Activated naive CD4-positive, alpha-beta T cell treated with anti-CD3 and anti-CD28 coated beads, Interleukin-2, amount 10 ng/mL, durations not matched to agents 7 days and 5 days (primary cell): ENCODE measurements around the gene CALM1.

Source experiments
- CTCF ChIA-PET: fragments of 350-600 bp; sonication (Branson Sonifier 250); formaldehyde crosslinking; loops from one replicate; lab custom pipeline; 2021; ENCODE audit warnings: antibody characterized with exemption; lab: Charles Lee
- DNase-seq: peaks from one replicate; pipeline ENCODE4 v3.0.0-alpha.2; 2020
- H3K27ac Mint-ChIP-seq: one replicate; pipeline ENCODE4 v1.8.0; 2021; ENCODE audit warnings: mild to moderate bottlenecking, moderate library complexity, mixed read lengths
- H3K27me3 Mint-ChIP-seq: one replicate; pipeline ENCODE4 v1.8.0; 2021; ENCODE audit warnings: mild to moderate bottlenecking, mixed read lengths
- H3K36me3 Mint-ChIP-seq: one replicate; pipeline ENCODE4 v1.8.0; 2021; ENCODE audit warnings: mixed read lengths
- H3K4me1 Mint-ChIP-seq: one replicate; pipeline ENCODE4 v1.8.0; 2021; ENCODE audit warnings: mixed read lengths
- H3K4me3 Mint-ChIP-seq: one replicate; pipeline ENCODE4 v1.8.0; 2021; ENCODE audit warnings: mild to moderate bottlenecking, moderate library complexity, mixed read lengths
- H3K9me3 Mint-ChIP-seq: one replicate; pipeline ENCODE4 v1.8.0; 2021; ENCODE audit warnings: mixed read lengths

The CALM1 gene

DNA sequence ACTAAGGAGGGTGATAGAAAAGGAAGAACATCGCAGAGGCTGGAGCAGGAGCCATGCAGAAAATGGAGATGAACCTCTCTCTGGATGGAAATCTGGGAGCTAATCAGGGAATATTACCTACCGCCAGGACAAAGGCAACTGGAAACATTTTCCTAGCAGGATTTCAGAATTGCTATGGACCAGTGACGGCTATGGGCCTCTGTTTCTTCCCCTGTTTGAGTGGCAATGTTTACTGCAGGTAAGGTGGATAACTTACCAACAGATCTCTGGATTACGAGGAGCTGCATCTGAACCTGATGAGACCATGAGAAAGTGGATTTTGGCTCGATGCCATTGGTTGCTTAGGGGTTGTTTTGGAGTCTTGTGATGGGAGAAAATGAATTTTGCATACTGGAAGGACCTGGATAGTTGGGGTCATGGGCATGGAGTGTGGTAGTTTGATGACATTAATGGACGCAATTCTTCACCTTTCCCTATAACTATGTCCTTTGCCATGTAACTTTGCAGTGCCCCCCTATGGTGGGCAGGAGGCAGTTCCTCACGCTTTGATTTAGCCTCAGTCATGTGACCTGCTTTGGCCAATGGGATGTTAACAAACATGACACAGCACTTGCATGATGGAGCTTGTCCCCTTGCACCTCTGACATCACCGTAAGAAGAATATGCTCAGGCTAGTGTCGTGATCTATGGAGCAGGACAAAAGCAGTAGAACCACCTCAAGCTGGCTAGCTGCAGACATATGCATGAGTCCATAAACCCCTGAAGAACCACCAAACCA, 51.1 kb downstream of the CALM1 start:
- DNase-seq, result no peak
- Mint-ChIP-seq H3K27ac (no peak overlapping the region), H3K4me1 (peaks cover 14% of the 10 kb centered on the region), H3K27me3 (peaks cover 20% of the 10 kb centered on the region), H3K4me3 (no peak overlapping the region), H3K9me3 (no peaks in the 10 kb centered on the region), H3K36me3 (no peaks in the 10 kb centered on the region)
- CTCF ChIA-PET, result no interaction called here

DNA sequence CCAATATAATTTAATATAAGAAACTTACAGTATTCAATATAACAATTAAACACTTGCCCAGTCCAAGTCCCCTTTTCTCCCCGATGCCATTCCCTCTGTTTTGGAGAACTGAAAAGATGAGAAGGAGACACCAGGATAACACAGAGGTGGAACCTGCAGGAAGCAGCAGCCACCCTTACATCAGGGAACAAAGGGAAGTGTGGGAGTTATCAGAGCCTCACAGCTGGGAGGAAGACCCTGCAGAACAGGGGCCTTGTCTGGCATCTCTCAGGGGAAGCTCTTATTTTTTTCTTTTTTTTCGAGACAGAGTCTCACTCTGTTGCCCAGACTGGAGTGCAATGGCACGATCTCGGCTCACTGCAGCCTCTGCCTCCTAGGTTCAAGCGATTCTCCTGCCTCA, 52.6 kb downstream of the CALM1 start:
- CTCF ChIA-PET, result no interaction called here
- no peak overlapping the region for H3K27ac Mint-ChIP-seq
- H3K9me3 Mint-ChIP-seq, result no peaks in the 10 kb centered on the region
- H3K36me3 Mint-ChIP-seq, result no peaks in the 10 kb centered on the region
- no peak for DNase-seq
- H3K27me3 Mint-ChIP-seq, result peaks cover 11% of the 10 kb centered on the region
- H3K4me1 Mint-ChIP-seq, result peaks cover 13% of the 10 kb centered on the region
- H3K4me3 Mint-ChIP-seq, result no peak overlapping the region

DNA sequence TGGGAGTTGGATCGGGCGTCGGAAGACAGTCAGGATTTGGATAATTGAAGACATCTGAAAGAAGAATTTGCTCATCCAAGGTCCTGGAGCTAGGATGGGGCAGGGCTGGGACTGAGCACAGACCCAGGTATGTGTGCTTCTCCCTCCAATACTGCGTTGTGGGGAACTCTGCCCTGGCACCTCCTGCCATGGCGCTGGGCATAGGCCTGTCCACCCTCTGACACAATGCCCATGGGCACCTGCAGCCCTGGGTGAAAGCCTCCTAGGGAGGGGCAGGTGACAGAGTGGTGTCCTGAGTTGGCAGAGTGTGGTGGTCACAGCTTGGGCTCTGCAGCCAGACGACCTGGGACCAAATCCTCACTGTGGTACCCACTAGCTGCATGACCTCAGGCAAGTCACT, 53.3 kb downstream of the CALM1 start:
- Mint-ChIP-seq H3K9me3 (no peaks in the 10 kb centered on the region), H3K4me1 (peaks cover 13% of the 10 kb centered on the region), H3K27ac (no peak overlapping the region), H3K27me3 (peaks cover 11% of the 10 kb centered on the region), H3K36me3 (no peaks in the 10 kb centered on the region), H3K4me3 (no peak overlapping the region)
- DNase-seq, result no peak
- CTCF ChIA-PET, result no interaction called here

DNA sequence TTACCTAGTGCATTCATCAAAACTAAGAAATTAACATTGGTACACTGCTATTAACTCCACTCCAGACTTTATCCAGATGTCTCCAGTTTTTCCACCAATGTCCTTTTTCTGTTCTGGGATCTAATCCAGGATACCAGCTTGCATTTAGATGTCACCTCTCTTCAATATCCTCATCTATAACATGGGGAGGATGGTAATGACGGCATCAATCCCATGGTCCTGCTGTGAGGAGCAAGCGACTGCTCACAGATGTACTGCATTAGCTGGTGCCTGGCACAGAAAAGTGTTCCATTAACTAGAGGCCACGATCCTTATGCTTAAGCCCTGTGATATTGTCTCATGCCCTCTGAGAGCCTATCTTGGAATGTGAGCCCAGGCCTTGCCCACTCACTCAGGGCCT, 53.8 kb downstream of the CALM1 start:
- H3K36me3 Mint-ChIP-seq, result no peaks in the 10 kb centered on the region
- CTCF ChIA-PET, result no interaction called here
- H3K4me1 Mint-ChIP-seq, result peaks cover 13% of the 10 kb centered on the region

DNA sequence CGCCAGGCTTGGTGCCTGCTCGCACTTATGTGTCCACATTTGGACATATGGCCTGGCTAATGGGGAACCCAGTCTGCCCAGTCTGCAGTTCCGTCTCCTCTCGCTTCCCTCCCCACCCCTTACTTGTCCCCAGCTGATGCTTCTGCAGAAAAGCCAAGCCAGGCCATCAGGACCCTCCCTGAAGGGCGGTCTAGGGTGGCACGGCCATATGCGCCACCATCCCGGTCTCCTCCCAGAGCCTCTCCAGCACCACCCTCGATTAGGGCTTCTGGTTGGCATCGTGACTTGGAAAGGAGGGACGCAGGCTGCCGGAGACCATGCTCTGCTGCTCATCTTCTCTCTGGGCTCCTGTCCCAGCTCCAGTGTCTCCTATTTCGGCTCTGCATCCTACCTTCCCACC, 54.6 kb downstream of the CALM1 start:
- Mint-ChIP-seq H3K4me3 (no peak overlapping the region), H3K36me3 (no peaks in the 10 kb centered on the region), H3K27me3 (peaks cover 11% of the 10 kb centered on the region), H3K4me1 (peaks cover 13% of the 10 kb centered on the region), H3K27ac (no peak overlapping the region), H3K9me3 (no peaks in the 10 kb centered on the region)
- DNase-seq, result no peak
- CTCF ChIA-PET, result interaction anchor here (0.9 kb wide), 1 partner anchor 52 kb away, joined by 3 read pairs; no protein-coding TSS in a partner anchor

More for the DNA sequence above, 53.8 kb downstream of the CALM1 start:
- no peak for DNase-seq
- no peaks in the 10 kb centered on the region for H3K9me3 Mint-ChIP-seq
- H3K27ac Mint-ChIP-seq, result no peak overlapping the region
- peaks cover 11% of the 10 kb centered on the region for H3K27me3 Mint-ChIP-seq
- H3K4me3 Mint-ChIP-seq, result no peak overlapping the region

DNA sequence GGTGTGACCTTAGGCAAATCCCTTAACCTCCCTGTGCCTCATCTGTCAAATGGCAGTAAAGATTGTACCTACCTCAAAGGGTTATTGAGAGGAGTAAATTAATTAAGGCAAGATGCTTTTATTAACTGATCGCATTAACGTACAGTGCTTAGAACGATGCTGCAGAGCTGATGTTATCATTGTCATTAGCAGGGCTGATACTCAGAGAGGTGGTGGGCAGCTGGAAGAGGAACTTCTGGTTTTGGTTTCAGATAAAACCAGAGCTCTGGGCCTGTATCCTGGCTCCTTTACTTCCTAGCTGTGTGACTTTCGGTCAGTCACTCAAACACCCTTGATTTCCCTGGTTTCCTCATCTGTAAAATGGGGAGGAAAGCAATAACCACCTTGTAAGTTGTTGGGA, 55.1 kb downstream of the CALM1 start:
- Mint-ChIP-seq H3K36me3 (no peaks in the 10 kb centered on the region), H3K9me3 (no peaks in the 10 kb centered on the region), H3K27ac (no peak overlapping the region), H3K27me3 (peaks cover 11% of the 10 kb centered on the region), H3K4me3 (no peak overlapping the region), H3K4me1 (peaks cover 13% of the 10 kb centered on the region)
- DNase-seq, result no peak
- CTCF ChIA-PET, result interaction anchor here (0.9 kb wide), 1 partner anchor 52 kb away, joined by 3 read pairs; no protein-coding TSS in a partner anchor

DNA sequence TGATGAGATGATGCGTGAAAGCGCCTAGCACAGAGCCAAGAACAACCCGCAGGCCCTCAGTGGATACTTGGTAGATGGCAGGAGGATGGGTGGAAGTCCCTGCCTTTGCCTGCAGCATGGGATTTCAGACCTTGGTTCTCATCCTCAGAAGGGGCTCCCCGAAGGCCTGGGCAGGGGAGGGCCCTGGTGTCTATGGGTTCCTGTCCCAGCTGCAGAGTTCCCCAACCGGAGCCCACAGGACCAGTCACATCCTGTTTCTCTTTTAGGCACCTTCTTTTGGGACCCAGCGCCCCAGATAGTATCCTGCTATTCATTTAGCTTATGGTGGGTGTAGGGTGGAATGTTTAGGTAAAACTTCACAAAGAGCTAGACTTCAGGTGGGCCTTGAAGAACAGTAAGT, 55.5 kb downstream of the CALM1 start:
- no peaks in the 10 kb centered on the region for H3K36me3 Mint-ChIP-seq
- H3K4me1 Mint-ChIP-seq, result peaks cover 13% of the 10 kb centered on the region
- H3K9me3 Mint-ChIP-seq, result no peaks in the 10 kb centered on the region
- H3K4me3 Mint-ChIP-seq, result no peak overlapping the region
- no peak for DNase-seq
- CTCF ChIA-PET, result interaction anchor here (0.9 kb wide), 2 partner anchors 52 to 245 kb away, joined by 3 read pairs; no protein-coding TSS in a partner anchor
- no peak overlapping the region for H3K27ac Mint-ChIP-seq
- H3K27me3 Mint-ChIP-seq, result peaks cover 11% of the 10 kb centered on the region

DNA sequence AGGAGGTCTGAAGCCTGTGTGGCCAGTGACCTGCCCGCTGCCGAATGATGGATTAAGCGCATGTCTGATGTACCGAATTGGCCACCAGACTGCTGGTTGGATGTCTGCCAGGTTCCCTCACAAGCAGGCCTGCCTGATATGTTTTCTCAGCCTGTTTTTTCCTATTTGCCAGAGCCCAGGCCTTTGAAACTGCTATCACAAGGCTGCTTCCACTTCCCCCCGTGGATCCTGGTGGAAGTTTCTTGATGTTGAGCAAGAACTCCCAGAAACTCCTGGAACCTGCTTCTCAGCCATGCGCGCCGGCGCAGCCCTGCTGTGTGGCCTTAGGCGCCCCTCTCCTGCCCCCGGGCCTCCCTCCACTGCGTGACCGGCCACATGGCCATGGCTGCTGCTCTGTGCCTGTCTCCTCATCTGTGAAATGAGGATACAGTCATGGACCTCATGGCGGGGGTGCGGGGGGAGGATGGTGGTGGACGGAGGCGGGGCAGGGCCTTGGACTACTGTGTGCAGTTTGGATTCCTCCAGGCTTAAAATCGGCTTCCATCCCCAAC, 56.6 kb downstream of the CALM1 start:
- DNase-seq, result no peak
- CTCF ChIA-PET, result interaction anchor here (0.9 kb wide), 1 partner anchor 244 kb away, joined by 3 read pairs; no protein-coding TSS in a partner anchor

DNA sequence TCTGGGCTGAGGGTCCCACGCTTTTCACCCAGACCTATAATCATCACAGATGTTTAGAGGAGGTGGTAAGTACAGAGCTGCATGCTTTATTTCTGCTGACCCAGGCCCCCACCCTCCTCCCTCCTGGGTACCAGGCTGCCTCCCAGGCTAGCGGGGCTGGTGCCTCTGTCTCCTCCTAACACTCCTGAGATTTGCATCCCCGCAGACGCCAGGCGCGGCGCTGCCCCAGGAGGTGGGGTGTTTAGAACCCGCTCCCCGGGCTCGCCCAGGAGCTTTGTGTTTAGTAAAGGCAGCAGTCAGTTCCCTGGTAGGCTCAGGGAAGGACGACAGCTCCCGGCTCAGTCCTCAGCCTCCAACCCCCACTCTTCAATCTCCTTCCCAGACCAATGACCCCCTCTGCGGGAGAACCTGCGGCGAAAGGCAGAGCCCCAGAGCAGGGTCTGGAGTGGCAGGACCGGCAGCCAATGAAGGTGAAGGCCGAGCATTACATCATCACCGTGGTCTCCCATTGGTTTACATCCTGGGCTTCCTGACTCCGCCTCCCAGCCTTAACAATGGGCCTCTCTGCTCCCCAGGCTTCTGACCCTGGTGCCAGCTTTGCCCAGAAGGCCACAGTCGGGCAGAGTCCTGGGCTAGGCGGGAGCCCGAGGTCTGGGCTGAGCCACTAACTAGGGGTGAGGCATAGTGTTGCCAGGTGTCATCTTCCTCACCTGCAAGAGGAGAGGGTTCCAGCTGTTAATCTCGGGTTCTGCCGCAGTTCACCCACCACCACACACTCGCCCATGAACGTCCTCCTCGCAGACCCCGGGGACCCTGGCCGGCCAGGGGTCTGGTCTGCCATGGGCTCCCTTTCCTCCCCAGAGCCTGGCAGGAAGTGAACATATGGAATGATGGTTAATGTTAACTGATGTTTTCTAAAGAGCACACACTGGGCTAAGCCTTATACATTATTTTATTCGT, 57.5 kb downstream of the CALM1 start:
- peaks cover 4% of the 10 kb centered on the region for H3K27me3 Mint-ChIP-seq
- DNase-seq, result no peak
- CTCF ChIA-PET, result no interaction called here
- no peak overlapping the region for H3K27ac Mint-ChIP-seq
- H3K4me1 Mint-ChIP-seq, result peaks cover 13% of the 10 kb centered on the region
- no peaks in the 10 kb centered on the region for H3K36me3 Mint-ChIP-seq
- no peak overlapping the region for H3K4me3 Mint-ChIP-seq
- H3K9me3 Mint-ChIP-seq, result no peaks in the 10 kb centered on the region

More for the DNA sequence above, 56.6 kb downstream of the CALM1 start:
- Mint-ChIP-seq H3K4me3 (no peak overlapping the region), H3K27ac (no peak overlapping the region), H3K27me3 (peaks cover 4% of the 10 kb centered on the region), H3K9me3 (no peaks in the 10 kb centered on the region), H3K4me1 (peaks cover 13% of the 10 kb centered on the region), H3K36me3 (no peaks in the 10 kb centered on the region)

DNA sequence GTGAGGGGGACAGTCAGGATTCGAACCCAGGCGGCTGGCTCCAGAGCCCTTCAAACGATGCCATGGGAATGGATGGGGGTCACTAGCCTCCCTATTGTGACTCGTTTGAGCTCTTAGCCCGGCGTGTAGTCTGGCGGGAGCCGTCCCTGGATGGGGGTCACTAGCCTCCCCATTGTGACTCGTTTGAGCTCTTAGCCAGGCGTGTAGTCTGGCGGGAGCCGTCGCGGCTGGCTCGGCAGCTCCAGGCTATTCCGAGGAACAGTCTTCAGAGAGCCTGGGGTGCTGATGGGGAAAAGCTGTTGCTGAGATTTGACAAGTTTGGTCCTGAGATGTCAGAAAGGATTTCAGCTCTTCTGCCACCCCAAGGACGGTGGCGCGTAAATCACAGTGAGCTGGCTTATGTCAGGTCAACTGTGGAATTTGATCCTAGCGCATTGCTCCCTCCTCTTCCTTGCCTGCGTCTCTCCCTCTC, 58.3 kb downstream of the CALM1 start:
- no peaks in the 10 kb centered on the region for H3K9me3 Mint-ChIP-seq
- H3K4me3 Mint-ChIP-seq, result no peak overlapping the region
- peaks cover 13% of the 10 kb centered on the region for H3K4me1 Mint-ChIP-seq
- DNase-seq, result no peak
- no peak overlapping the region for H3K27ac Mint-ChIP-seq
- H3K36me3 Mint-ChIP-seq, result no peaks in the 10 kb centered on the region
- CTCF ChIA-PET, result no interaction called here
- no peaks in the 10 kb centered on the region for H3K27me3 Mint-ChIP-seq

DNA sequence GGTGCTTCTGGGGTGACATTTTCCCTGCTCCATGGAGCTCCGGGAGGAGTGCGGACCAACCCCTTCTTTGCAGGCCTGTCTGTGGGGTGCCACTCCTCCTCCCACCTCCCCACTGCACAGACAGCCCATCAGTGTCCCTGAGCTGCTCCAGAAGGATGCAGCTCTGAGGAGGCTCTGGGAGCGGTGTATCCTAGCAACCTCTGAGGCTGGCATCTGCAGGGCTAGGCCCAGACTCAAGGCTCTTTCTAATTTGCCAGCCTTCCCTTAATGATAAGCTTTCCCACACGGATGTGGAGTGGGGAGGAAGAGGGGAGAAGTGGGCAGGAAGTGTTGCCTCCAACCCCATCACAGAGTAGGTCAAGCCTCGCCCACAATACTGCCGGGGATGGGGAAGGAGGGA, 59.7 kb downstream of the CALM1 start:
- Mint-ChIP-seq H3K4me1 (peaks cover 13% of the 10 kb centered on the region), H3K27ac (no peak overlapping the region), H3K4me3 (no peak overlapping the region), H3K9me3 (no peaks in the 10 kb centered on the region), H3K36me3 (no peaks in the 10 kb centered on the region), H3K27me3 (no peaks in the 10 kb centered on the region)
- no peak for DNase-seq
- CTCF ChIA-PET, result no interaction called here

DNA sequence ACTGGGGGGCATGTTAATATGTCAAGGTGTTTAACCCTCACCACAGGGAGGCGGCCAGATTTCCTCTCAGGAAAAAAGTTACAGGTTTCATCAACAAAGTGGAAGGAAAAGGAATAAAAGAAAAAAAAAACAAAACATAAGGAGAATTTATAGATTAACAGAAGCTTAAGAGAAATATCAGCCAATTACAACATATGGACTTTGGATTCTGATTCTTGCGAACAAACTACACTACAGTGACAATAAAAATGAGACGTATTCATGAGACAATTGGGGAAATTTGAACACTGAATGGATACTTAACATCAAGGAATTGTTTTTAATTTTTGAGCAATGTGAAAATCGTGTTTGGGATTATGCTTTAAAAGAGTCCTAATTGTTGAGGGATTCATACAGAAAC, 60.4 kb downstream of the CALM1 start:
- peaks cover 7% of the 10 kb centered on the region for H3K4me1 Mint-ChIP-seq
- H3K4me3 Mint-ChIP-seq, result no peak overlapping the region
- H3K9me3 Mint-ChIP-seq, result no peaks in the 10 kb centered on the region
- CTCF ChIA-PET, result no interaction called here
- no peak overlapping the region for H3K27ac Mint-ChIP-seq
- no peaks in the 10 kb centered on the region for H3K27me3 Mint-ChIP-seq
- DNase-seq, result no peak
- no peaks in the 10 kb centered on the region for H3K36me3 Mint-ChIP-seq
